ENCODE results near the gene ZNF280B.

GRCh38 chr22:22487869-22488597 lies 20.5 kb downstream of the ZNF280B start:
- TF ChIP-seq POLR2AphosphoS5 (IDR thresholded peaks at IDR 0.05; ENCODE audit: borderline replicate concordance, low read depth, low read length) (no peak), EZH2 (IDR thresholded peaks at IDR 0.05) (no peak)
